HG03108 (cell line): ENCODE data around the gene PLB1.

Source experiments
- ATAC-seq: cut with Tn5 transposase; IDR thresholded peaks from one replicate; pipeline ENCODE4 v1.9.1; 2021; ENCODE audit warnings: moderate library complexity; ENCODE audit not compliant: unreplicated experiment

PLB1 gene

DNA sequence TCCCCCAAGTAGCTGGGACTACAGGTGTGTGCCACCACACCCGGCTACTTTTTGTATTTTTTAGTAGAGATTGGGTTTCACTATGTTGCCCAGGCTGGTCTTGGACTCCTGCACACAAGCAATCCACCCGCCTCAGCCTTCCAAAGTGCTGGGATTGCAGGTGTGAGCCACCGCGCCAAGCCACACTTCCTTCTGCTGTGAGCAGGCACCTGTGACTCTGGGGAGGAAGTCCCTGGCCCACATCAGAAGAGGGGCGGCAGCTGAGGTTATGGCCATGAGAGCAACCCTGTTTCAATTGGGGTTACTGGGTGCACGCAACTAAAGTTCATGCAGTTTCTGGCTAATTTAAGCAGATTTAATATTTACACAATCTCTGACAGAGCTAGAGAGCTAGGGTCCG lies 91.0 kb downstream of the PLB1 start:
- ATAC-seq: peak; percentile 50

- ATAC-seq: no peak
These were observed 91.8 kb downstream of the PLB1 start for GRCh38 chr2:28587526-28588291.

DNA sequence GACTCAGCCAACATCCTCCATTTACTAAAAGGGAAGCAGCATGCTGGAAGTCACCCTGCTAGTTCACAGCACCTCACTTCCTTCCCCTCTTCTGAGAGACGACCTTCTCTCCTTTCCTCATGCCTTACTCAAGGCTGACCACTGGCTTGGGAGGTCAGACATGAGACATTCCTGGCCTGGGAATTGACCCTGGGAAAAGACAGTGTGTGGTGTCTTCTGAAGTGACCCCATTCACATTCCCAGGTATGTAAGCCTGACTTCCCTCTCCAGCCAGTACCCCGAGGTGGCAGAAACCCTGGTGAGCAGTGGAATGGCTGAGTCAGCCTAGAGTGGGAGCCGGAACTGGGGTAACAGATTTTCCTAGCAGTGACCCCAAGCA lies 92.4 kb downstream of the PLB1 start:
- no peak for ATAC-seq

DNA sequence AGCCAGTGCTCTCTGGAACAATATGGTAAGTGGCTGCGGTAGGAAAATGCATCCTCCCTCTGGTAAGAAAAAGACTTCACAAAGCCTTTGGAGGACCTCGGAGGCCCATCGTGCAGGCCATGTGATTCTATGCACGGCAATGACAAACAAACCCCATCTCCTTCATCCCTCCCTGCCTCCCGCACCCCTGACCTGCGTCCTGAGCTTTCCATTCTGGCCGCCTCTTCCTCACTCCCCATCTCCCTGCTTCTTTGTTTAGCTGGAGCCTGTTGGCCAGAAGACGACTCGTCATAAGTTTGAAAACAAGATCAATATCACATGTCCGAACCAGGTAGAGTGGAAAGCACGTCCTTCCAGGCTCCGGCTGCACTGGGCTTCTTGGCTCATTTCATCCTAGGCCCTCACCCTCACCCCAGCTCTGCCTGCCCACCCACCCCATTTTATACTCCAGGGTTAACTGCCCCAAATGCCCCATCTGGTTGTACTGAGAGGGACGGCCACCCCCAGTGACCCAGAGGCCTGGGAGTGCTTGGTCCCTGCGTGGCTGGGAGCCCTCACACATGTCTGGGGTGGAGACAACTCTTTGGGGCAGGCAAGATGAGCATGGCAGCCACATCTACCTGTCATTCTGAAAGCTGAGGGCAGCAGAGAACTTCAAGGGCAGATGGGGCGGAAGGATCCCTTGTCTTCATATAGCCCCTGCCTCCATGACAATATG lies 94.0 kb downstream of the PLB1 start:
- ATAC-seq: no peak

DNA sequence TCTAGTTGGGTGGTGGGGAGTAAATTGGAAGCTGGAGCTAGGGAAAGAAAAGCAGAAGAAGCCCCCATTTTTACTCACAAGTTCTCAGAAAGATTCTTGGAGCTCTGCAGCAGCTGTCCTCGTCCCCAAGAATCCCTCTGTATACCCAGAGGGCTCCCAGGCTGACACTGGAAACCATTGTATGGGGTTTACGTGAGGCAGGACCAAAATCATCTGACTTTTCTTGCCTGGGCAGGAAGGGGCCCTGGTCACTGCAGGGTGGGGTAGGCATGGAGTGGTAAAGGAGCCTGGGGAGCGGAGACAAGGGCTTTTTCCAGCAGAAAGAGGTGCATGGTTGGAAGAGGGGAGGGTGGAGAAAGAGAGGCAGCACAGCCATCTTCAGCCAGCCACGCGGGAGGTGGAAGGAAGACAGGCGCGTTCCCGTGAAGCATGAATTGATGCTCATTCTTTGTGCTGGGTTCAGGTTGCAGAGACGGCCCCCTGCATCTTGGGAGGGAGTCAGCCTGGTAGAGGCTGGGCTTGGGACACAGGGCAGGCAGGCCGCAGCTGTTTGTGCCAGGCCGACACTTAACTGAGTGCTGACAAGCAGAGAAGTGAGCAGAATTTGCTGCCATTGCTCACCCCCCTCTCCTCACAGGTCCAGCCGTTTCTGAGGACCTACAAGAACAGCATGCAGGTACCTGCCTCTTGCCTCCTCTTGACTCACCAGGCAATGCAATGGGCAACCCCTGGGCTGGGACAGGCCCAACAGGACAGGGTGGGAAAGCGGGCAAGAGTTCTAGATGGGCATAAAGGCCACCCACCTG lies 94.8 kb downstream of the PLB1 start:
- ATAC-seq: no peak

DNA sequence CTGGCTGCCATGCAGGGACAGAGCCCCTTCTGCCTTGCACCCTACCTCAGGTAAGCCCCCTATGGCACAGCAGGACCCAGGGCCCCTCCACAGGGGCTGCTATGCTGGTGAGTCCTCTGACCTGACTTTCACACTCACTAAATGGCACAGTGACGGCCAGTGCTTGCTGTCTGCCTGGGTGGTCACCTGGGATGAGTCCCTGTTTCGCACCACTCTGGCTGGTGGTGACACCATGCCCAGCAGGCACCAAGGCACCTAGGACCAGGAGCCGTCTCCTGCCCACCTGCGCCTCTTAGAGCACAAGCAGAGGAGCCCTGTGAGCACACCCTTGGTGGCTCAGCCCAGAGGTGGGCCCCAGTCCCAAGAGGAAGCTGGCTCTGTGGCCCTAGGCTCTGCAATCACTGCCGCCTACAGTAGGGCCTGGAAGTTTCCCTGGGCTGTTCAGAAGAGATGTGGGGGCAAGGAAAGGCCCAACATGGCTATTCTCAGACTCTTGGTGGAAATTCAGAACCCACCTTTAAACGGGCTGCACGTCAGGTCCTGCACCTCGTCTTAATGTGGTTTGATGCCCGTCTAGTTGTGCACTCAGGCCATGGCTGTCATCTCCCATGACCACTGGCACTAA lies 96.0 kb downstream of the PLB1 start:
- no peak for ATAC-seq

GRCh38 chr2:28592481-28592880 lies 96.6 kb downstream of the PLB1 start:
- no peak for ATAC-seq

DNA sequence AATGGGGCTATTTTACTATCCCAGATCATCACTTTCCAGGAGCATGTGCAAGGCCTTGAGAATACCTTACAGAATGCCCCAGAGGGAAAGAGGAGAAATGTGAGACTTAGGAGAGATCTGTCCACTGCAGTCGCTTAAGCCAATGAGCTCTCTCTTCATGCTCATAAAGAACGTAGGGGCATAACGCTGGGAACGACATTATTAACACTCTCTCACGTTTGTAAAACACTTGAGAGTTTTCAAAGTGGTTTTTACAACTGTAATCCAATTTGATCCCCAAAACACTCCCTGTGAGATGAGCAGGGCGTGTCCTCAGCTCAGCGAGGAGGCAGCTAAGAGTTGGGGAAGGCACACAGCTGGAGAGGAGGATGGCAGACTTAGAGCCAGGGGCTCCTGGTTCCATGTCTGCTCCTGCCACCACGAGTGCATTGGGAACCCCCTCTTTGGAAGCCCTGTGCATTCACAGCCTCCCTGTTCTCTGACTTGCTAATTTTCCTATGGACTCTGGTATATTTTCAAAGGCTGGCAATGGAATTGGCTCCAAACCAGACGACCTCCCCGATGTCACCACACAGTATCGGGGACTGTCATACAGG lies 97.4 kb downstream of the PLB1 start:
- ATAC-seq: no peak

DNA sequence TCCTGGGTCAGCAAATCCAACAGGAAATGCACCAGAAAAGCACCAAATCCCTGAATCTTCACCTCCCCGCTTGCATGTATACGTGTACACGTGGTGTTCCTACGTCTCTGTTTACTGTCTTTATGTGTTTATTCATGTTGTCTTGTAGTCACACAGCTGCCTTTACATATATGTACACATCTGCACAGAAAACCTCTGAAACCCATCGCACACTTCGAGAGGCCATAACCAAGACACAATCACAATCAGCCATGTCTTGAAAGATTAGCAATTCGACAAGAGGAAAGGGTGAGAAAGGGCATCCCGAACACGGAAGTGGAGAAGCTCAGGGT lies 98.1 kb downstream of the PLB1 start:
- ATAC-seq: no peak

GRCh38 chr2:28594332-28595108 lies 98.7 kb downstream of the PLB1 start:
- no peak for ATAC-seq

GRCh38 chr2:28595323-28595722 lies 99.5 kb downstream of the PLB1 start:
- no peak for ATAC-seq

GRCh38 chr2:28598484-28598883 lies 102.6 kb downstream of the PLB1 start:
- ATAC-seq: no peak

DNA sequence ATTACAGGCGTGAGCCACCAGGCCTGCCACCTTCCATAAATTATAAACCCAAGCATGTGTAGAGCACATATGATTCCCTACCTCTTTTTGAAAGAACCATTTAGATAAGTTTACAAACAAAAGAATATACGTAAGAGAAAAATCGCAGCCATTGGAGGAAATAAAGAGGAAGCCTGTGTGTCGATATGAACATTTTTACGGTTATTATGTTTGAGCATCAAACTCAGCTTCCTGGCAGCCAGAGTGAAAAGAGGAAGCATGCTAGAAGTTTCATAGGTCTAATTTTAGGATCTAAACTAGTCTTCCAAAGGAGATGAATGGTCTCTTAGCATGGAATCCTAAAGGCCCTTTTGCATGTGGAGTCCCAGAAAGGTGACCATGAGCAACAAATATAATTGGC lies 104.3 kb downstream of the PLB1 start:
- no peak for ATAC-seq

DNA sequence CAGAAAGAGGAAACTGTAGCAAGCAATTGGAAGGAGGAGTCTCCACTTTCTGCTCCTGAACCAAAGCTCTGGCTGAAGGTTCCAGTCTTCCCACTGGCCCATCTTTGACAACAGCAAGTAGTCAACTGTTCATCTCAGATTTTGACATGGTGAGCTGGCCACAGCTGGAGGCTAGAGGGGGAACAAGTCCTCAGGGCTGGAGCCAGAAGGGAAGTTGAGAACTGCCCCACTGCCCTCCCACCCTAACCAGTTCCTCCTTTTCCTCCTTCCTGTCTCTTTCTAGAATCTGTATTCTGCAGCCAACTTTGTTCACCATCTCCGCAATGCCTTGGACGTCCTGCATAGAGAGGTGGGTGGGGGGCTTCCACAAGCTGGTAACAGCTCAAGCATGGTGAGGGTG lies 105.8 kb downstream of the PLB1 start:
- ATAC-seq: no peak

DNA sequence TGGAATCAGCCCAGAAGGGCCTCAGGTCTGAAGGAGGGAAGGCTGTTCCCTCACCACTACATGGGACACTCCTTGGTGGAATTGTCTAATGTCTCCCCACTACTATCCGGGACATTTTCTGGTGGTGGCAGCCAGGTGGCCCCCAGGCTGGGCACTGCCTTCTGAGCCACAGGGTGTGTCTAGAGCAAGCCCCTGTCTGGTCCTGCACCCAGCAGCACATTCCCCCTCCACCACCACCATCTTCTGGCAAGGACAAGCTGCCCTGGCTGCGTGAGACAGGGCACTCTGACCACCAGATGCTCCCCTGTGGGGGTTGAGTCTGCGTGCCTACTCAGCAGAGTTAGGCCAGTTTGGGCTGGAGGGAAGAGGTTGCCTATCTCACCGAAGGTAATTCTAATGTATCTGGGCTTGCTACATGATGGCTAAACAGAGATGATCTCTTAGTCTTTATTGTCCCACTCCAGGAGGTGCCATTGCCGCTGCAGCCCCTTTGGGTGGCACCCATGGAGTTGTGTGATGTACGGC lies 106.3 kb downstream of the PLB1 start:
- ATAC-seq: no peak

- no peak for ATAC-seq
These were observed 107.1 kb downstream of the PLB1 start for GRCh38 chr2:28602751-28603639.

DNA sequence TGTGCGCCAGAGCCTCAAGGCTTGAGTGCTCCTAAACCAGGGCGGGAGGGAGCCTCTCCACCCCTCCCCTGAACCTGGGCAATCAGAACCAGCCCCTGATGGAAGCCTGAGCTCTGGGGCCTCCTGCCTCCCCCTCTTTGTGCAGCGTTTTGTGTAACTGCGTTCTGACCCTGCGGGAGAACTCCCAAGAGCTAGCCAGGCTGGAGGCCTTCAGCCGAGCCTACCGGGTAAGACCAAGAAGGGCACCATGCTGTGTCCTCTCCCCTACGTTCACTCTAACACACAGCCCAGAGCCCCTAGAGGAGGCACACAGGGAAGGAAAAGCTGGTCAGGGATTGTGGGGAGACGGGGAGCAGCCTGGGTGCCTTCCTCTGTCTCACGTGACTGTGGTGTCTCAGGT lies 108.0 kb downstream of the PLB1 start:
- no peak for ATAC-seq

DNA sequence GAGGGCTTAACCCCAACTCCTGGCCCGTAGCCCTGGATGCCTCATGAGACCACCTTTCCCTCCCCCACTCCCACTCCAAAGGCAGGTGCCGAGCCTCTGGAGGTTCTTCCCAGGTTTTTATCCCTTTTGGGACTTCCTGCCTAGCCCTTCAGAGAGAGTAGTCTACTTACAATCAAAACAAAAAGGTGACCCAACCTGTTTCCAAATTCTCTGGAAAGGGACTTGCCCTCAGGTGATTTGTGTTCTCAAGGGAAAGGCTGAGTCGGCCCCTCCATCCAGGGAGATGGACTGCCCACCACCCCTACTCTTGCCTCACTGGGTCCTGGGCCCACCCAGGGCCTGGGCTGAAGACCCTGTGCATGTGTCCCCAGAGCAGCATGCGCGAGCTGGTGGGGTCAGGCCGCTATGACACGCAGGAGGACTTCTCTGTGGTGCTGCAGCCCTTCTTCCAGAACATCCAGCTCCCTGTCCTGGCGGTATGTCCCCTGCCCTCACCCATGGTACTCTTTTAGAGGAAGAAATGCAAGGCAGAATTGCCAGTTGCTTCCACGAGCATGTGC lies 108.5 kb downstream of the PLB1 start:
- no peak for ATAC-seq

- no peak for ATAC-seq
These were observed 111.2 kb downstream of the PLB1 start for GRCh38 chr2:28606986-28607441.
